Stimulated activated CD4-positive, alpha-beta T cell treated with anti-CD3 and anti-CD28 coated beads, Interleukin-1b, Interleukin-23, amount 100 ng/mL, for 4 hours (primary cell): ENCODE results near the gene TMEM30B.
"Not testable (repeated sequence)": the region's sequence is repeated elsewhere in the genome, so short reads cannot be mapped to it uniquely, and the experiment has no call there.

Experiments used
- DNase-seq, 2 donors: peaks; one replicate each; pipeline ENCODE4 v3.0.0-alpha.2; 2020; ENCODE audit warnings: low read depth in 2 of 2

TMEM30B gene, protein sequence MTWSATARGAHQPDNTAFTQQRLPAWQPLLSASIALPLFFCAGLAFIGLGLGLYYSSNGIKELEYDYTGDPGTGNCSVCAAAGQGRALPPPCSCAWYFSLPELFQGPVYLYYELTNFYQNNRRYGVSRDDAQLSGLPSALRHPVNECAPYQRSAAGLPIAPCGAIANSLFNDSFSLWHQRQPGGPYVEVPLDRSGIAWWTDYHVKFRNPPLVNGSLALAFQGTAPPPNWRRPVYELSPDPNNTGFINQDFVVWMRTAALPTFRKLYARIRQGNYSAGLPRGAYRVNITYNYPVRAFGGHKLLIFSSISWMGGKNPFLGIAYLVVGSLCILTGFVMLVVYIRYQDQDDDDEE

GRCh38 chr14:61281186-61281947 lies at the start of gene TMEM30B:
Gene TMEM30B (minus strand): TSS chr14:61281338. CDS start chr14:61281147, 191 bp downstream.
- peak in 1 of 2 donors; percentile 24 for DNase-seq

DNA sequence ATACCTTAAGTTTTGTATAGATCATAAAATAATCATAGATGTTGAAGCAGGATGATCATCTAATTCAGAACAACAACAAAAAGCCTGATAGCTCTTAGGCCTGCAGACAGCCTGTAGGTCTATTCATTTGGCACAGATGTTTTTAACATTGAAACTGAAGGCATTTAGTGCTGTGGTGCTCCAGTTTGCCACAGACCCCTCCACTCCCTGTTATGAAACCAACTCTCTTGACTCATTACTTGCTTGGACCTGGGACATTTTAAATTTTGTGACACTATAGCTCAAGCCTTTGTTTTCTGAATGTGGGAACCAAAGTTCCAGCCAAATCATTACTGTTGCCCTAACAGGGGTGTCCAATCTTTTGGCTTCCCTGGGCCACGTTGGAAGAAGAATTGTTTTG lies 49.4 kb upstream of the TMEM30B start:
- DNase-seq = no peak

GRCh38 chr14:61329478-61330051 lies 48.4 kb upstream of the TMEM30B start:
- DNase-seq = no peak

- DNase-seq = no peak
These were observed 47.6 kb upstream of the TMEM30B start for GRCh38 chr14:61328626-61329262.

DNA sequence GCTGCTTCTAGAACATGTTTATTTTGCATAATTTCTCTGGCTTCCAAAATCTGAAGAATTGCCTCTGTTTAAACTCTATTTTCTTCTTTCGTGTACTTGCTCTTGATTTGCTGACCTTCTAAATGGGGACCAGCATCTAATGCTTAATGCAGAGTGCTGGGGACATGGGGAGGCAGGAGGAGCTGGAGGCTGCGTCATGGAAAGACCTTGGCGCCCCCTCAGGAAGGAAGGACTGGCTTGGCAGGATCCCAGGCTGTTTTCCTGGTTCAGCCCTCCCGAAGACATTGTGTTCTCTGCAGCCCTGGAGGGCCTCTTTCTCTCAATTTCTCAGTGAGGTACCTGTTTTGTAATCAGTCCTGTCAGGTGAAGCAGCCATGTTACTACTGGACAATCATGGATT lies 45.7 kb upstream of the TMEM30B start:
- DNase-seq = no peak

- no peak for DNase-seq
These were observed 45.0 kb upstream of the TMEM30B start for GRCh38 chr14:61326146-61326545.

GRCh38 chr14:61325166-61325565 lies 44.0 kb upstream of the TMEM30B start:
- DNase-seq = no peak

GRCh38 chr14:61323970-61324369 lies 42.8 kb upstream of the TMEM30B start:
- no peak for DNase-seq

GRCh38 chr14:61322799-61323290 lies 41.7 kb upstream of the TMEM30B start:
- no peak for DNase-seq

GRCh38 chr14:61322011-61322798 lies 41.1 kb upstream of the TMEM30B start:
- DNase-seq = no peak

- DNase-seq = peak; percentile 73 to 76
These were observed 40.4 kb upstream of the TMEM30B start, which contains the start of gene PRKCH for GRCh38 chr14:61321385-61322010. Gene PRKCH (plus strand): TSS chr14:61321579. CDS start chr14:61322102, 523 bp downstream.

GRCh38 chr14:61320806-61321384 lies 39.8 kb upstream of the TMEM30B start:
- DNase-seq = no peak

DNA sequence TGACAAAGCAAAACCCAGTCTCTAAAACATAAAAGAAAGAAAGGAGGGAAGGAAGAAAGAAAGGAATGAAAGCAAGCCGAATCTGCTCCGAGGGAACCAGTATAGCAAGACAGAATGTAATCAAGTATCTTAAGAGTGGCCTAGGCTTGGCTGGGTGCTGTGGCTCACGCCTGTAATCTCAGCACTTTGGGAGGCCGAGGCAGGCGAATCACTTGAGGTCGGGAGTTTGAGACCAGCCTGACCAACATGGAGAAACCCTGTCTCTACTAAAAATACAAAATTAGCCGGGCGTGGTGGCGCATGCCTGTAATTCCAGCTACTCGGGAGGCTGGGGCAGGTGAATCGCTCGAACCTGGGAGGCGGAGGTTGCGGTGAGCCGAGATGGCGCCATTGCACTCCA lies 39.0 kb upstream of the TMEM30B start:
- DNase-seq = not testable (repeated sequence)

DNA sequence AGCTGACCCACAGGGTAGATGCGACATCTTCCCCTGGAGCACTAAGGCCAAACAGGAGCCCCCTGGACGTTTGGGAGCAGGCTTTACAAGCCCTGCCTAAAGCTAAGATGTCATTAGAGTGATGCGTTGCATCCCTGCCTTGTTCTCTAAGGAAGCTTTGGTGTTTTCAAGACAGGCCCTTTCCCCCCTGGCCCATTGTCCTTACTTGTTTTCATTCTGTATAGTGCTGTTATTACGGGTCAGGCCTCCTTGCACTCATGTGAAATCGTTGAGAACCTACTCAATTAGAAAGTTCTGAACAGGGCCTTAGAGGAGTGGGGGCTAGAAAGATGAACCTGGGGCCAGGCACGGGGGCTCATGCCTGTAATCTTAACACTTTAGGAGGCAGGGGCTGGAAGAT lies 38.6 kb upstream of the TMEM30B start:
- no peak for DNase-seq

DNA sequence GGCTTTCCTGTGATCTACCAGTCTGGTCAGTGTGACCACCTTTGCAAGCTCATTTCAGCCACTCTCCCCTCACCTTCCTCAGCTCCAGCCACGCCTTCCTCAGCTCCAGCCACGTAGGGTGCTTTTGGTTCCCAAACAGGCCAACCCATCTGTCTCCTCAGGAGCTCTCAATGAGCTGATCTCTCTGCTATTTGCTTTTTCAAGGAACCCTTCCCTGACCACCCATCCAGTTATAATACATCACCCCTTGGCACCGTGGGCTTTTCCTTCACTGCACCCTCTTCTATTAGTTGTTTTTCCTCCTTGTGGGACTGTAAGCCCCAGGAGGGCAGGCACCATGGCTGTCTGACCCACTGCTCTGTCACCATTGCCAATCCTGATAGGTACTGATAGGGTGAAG lies 37.9 kb upstream of the TMEM30B start:
- DNase-seq = no peak

DNA sequence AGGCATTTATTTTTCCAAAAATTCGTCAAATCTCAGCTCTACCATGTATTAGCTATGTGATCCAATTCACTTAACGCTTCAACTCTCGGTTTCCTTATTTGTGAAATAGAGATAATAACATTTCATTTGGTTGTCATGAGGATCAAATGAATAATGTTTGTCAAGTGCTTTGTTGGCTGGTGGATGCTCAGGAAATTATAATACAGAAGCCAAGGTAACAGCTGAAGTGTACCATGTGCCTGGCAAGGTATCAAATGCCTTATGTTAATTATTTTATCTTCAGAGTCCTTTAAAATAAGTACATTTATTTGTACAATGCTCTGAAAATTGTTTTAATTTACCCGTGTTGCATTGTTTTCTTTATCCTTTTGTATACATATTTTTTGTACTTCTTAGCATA lies 34.2 kb upstream of the TMEM30B start:
- no peak for DNase-seq

GRCh38 chr14:61308701-61309100 lies 27.6 kb upstream of the TMEM30B start:
- not testable (repeated sequence) for DNase-seq

GRCh38 chr14:61308198-61308597 lies 27.1 kb upstream of the TMEM30B start:
- DNase-seq = no peak

DNA sequence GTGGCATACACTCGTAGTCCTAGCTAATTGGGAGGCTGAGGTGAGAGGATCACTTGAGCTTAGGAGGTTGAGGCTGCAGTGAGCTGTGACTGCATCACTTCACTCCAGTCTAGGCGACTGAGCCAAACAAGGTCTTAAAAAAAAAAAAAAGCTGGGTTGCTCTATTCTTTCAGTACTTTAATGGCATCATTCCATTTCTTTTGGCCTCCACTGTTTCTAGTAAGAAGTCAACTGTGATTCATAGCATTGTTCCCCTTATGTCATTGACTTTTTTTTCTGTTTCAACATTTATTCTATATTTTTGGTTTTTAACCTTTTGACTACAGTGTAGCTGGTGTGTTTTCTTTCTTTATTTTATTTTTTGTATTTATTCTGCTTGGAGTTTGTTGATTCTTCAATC lies 23.6 kb upstream of the TMEM30B start:
- DNase-seq = no peak

- DNase-seq = no peak
These were observed 19.6 kb upstream of the TMEM30B start for GRCh38 chr14:61300754-61301153.
